Brain microvascular endothelial cell (primary cell): ENCODE results near the gene TIMM21.

Source experiments
- DNase-seq: peaks from one replicate; pipeline ENCODE4 v3.0.0-alpha.2; 2020
- H3K27ac ChIP-seq: fragments of 250-450 bp; sonication (Bioruptor Pico); 2 replicates; pipeline ENCODE4 v1.5.1; 2020; ENCODE audit warnings: mild to moderate bottlenecking, moderate library complexity
- H3K27me3 ChIP-seq: fragments of 250-450 bp; sonication (Bioruptor Pico); replicated peaks from 2 replicates; pipeline ENCODE4 v1.5.1; 2020; ENCODE audit warnings: mild to moderate bottlenecking
- H3K36me3 ChIP-seq: fragments of 250-450 bp; sonication (Bioruptor Pico); replicated peaks from 2 replicates; pipeline ENCODE4 v1.5.1; 2020; ENCODE audit warnings: mild to moderate bottlenecking
- H3K4me3 ChIP-seq: 2 replicates; pipeline ENCODE4 v1.5.1; 2011; ENCODE audit warnings: low read depth, mild to moderate bottlenecking, control low read depth, low read length, moderate library complexity
- CTCF ChIP-seq: IDR thresholded peaks from 2 replicates; pipeline ENCODE4 v1.5.1; 2011; ENCODE audit warnings: low read depth, mild to moderate bottlenecking, moderate library complexity, low read length, control low read depth, inconsistent platforms; ENCODE audit errors: missing control alignments
- in situ Hi-C: cut with HindIII; loops from 2 replicates; pipeline ENCODE4 v1.10.0; 2017; ENCODE audit warnings: low sequenced_read_pairs, low pct_ligation_motif_present

The TIMM21 gene

DNA sequence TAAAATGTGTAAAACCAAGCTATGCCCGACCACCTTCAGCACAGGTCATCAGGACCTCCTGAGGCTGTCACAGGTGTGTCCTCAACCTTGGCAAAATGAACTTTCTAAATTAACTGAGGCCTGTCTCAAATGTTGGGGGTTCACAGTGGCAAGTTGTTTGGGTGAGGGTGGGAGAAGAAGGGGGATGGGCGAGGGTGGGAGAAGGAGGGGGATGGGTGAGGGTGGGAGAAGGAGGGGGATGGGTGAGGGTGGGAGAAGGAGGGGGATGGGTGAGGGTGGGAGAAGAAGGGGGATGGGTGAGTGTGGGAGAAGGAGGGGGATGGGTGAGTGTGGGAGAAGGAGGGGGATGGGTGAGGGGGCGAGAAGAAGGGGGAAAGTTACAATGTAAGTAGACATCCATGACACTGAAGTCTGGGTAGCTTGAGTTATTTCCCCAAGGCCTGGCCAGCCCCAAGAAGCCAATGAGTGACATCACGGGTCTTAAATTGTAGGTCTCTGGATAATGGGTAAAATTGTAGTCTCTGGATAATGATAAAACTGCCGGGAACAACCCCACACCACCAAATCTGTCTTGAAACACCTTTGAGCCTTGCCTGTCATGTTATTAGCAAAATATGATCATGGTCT is 56.3 kb downstream of the TIMM21 start:
- in situ Hi-C loops, result no loop called here
- Histone ChIP-seq H3K4me3 (no peak overlapping the region), H3K27ac (no peak overlapping the region), H3K27me3 (no peaks in the 10 kb centered on the region), H3K36me3 (no peaks in the 10 kb centered on the region)
- no peak for DNase-seq
- TF ChIP-seq CTCF, result no peak
